Activated gamma-delta T cell treated with Interleukin-2 at 50 U/mL for 16 hours (primary cell): ENCODE results near the gene GXYLT2.

ENCODE experiments used
- DNase-seq: peaks from one replicate; pipeline ENCODE4 v3.0.0-alpha.2; 2020

The GXYLT2 gene

DNA sequence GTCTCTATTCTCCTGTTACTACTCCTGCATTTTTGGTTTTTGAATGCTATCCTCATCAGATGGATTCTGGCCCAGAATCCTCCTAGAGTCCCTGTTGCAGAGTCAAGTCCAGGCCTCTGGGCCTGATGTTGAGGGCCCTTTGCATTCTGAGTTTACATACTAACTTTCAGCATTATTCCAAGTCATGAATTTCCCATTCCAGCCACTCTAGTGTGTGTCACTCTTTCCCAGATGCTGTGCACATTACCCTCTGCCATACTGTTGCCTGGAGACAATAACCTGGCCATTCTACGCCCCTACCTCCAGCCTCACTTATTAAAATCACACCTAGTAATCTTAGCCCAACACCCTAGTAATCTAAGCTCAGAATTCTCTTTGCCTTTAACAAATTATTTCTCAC lies 53.4 kb downstream of the GXYLT2 start:
- no peak for DNase-seq

DNA sequence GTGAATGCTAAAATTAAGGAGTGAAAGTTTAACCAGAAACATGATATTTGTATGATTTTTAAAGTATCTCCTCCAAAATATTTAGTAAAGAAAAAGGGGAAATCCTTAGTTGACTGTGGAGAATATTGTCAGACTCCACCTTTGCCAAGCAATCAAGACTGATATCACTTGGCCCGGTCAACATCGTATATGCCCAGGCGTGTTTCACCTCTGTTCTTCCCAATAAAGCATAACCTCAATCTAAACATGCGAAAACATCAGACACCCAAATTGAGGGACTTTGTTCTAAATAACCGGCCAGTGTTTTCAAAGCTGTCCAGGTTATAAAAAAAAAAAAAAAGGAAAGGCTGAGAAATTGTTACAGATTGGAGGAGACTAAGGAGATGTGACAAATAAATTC lies 54.6 kb downstream of the GXYLT2 start:
- no peak for DNase-seq

DNA sequence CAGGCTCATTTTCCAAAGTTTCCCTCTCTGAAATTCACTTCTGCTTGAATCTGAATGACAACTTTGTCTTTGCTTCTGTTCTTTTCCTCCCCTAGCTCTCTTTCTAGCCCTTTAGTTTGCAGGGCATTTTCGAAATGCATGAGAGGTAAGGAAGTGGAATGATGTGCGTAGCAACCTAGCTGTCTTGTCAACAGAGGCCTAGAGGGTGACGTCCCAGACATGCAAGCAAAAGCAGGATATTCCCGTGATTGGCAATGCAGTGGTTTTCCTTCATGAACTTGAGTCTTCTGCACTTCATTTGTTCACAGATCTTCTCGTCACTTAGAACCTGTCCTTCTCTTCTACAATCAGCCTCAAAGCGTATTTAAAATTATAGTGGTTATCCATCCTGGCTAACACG lies 56.9 kb downstream of the GXYLT2 start:
- DNase-seq: no peak

- DNase-seq: no peak
Measured at GRCh38 chr3:72947715-72948490, 60.1 kb downstream of the GXYLT2 start.

- no peak for DNase-seq
Measured at GRCh38 chr3:72949016-72949415, 61.2 kb downstream of the GXYLT2 start.

GRCh38 chr3:72950372-72950771 lies 62.5 kb downstream of the GXYLT2 start:
- DNase-seq: no peak

DNA sequence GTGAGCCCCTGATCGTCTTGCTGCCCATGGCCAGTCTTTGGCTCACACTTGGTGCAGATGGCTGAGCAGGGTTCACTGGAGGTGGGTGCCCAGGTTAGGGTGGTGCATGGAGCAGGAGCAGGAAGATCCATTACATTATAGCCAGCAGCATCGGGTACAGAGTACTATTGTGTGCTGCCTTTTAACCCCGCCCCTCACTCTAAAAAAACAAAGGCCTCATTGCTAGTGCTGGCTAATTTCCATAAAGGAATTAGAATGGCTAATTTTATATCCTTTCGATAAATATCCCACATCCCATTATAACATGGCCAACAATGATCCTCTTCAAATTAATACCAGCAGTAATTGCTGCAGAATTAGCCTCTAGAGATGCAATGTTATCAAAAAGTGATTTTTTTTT lies 63.0 kb downstream of the GXYLT2 start:
- DNase-seq: no peak

- DNase-seq: no peak
Measured at GRCh38 chr3:72951259-72951722, 63.4 kb downstream of the GXYLT2 start.

GRCh38 chr3:72953325-72953956 lies 65.6 kb downstream of the GXYLT2 start:
- no peak for DNase-seq

GRCh38 chr3:72957297-72957696 lies 69.5 kb downstream of the GXYLT2 start:
- DNase-seq: no peak

DNA sequence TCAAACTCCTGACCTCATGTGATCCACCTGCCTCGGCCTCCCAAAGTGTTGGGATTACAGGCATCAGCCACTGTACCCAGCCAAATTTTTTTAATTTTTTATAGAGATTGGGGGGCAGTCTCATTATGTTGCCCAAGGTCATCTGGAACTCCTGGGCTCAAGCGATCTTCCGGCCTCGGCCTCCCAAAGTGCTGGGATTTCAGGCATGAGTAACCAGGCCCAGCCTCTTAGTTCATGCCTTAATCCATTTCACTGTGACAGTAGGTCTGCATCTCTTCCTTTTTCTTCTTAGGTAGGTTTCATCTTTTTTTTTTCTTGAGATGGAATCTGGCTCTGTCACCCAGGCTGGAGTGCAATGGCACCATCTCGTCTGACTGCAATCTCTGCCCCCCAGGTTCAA lies 71.5 kb downstream of the GXYLT2 start:
- DNase-seq: no peak

DNA sequence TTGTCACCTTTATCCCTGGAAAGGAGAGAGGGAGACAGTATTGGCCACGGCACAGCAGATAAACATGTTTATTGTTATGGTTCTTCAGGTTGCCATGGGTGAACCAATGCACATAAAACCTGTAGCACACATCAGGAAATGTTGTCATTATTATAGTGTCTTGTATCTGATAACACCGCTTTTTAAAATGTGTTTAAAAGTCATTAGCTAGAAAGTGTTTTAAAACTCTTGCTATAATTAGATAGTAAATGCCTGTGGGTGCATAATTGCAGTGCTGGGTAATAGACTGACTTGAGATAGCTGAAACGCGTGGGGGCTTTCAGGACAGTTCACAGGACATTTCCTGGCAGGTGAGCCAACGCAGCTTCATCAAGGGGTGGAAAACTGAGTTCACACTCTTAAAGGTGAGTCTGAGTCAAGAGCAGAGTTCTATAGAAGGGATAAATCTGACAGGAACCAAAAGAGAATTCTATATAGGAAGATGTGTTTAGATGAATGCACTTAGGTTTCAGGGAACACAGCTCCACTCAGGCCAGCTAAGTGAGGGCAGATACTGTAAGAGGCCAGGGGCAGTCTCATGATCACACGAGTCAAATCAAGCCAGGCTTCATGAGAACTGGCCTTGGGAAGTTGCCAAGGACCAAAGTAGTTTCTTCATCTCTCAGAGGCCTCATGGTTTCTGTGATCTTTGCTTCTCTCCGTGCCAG lies 73.1 kb downstream of the GXYLT2 start:
- DNase-seq: no peak

- DNase-seq: no peak
Measured at GRCh38 chr3:72961752-72962151, 73.9 kb downstream of the GXYLT2 start.

- DNase-seq: no peak
Measured at GRCh38 chr3:72962317-72962716, 74.5 kb downstream of the GXYLT2 start.

DNA sequence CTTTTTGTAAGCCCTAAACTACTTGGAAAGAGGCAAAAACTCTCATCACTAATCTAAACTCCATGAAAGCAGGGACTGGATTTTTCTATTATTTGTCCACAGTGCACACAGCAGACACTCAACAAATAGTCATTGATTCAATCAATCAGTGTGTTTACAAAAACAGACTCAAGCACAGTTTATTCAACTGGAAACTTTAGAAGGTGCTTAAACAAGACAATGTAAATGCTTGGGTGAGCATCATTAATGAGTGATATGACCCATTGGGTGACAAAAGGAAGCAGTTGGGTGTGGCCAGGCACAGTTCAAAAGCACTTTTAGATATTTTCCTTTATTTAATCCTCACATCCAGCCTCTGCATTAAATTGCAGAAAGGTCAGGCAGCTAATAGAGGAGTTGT lies 76.8 kb downstream of the GXYLT2 start:
- DNase-seq: no peak

DNA sequence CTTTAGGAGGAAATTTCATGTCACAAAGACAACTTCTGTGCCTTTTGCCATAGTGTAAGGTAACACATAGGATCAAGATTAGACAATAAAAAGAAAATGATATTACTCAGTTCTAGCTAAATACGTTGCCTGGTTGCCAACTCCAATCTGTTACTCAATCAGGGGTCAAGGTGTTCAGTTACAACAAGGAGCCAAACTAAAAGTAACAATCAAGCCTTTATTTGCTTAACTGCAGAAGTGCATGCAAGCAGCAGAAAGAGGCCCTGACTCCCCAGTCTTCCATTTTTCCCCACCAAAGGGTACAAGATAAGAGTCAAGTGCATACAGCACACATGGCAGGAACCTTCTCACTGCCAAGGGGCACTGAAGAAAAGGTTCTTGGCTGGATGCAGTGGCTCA lies 80.4 kb downstream of the GXYLT2 start:
- DNase-seq: no peak

DNA sequence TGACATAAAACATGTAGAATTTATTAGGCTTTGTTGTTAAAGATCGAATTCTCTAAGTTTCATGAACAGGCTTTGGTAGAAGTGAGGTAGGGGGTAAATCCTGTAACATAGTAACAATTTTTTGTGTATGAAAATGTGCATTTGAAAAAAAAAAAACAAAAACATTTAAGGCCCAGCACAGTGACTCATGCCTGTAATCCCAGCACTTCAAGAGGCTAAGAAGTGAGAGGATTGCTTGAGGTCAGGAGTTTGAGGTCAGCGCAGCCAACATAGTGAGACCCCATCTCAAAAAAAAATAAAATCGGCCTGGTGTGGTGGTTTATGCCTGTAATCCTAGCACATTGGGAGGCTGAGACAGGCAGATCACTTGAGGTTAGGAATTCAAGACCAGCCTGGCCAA lies 81.9 kb downstream of the GXYLT2 start:
- DNase-seq: no peak

GRCh38 chr3:72970942-72971341 lies 83.1 kb downstream of the GXYLT2 start:
- no peak for DNase-seq

- no peak for DNase-seq
Measured at GRCh38 chr3:72972706-72973030, 84.8 kb downstream of the GXYLT2 start.

- DNase-seq: no peak
Measured at GRCh38 chr3:72973031-72973723, 85.3 kb downstream of the GXYLT2 start.

GRCh38 chr3:72973786-72974185 lies 85.9 kb downstream of the GXYLT2 start:
- no peak for DNase-seq

DNA sequence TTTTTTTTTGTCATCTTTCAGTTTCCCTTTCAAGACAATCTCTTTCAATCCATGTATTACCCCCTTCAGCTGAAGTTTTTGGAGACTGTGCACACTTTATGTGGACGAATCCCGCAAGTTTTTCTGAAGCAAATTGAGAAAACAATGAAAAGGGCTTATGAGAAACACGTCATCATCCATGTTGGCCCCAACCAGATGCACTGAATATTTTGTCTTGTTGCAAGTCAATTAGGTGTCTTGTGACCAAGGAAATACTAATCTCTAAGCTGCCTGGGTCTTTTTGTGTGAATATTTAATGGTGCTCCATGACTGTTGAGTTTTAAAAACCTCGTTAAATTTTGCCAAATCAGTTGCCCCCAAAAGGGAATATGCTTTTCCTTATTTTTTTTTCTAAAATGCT lies 87.1 kb downstream of the GXYLT2 start:
- DNase-seq: no peak

- DNase-seq: no peak
Measured at GRCh38 chr3:72976281-72976741, 88.5 kb downstream of the GXYLT2 start.
